WERI-Rb-1 (cell line): ENCODE results near the gene NOL4L.

Experiments
- DNase-seq: peaks from one replicate; pipeline ENCODE4 v3.0.0-alpha.2; 2020
- H3K27ac ChIP-seq: fragments of 250-450 bp; sonication (Bioruptor Pico); 2 replicates; pipeline ENCODE4 v1.5.1; 2020; ENCODE audit warnings: mild to moderate bottlenecking, moderate library complexity
- H3K27me3 ChIP-seq: fragments of 250-450 bp; sonication (Bioruptor Pico); 2 replicates; pipeline ENCODE4 v1.5.1; 2021; ENCODE audit warnings: mild to moderate bottlenecking, low read depth, moderate library complexity; ENCODE audit not compliant: insufficient read depth, severe bottlenecking
- H3K36me3 ChIP-seq: fragments of 250-450 bp; sonication (Bioruptor Pico); 2 replicates; pipeline ENCODE4 v1.5.1; 2020; ENCODE audit warnings: mild to moderate bottlenecking, moderate library complexity
- H3K4me3 ChIP-seq: 2 replicates; pipeline ENCODE4 v1.5.1; 2011; ENCODE audit warnings: low read depth, mild to moderate bottlenecking, control low read depth, low read length
- H3K9me3 ChIP-seq: fragments of 250-450 bp; sonication (Bioruptor Pico); 2 replicates; pipeline ENCODE4 v1.5.1; 2021; ENCODE audit warnings: mild to moderate bottlenecking, moderate library complexity; ENCODE audit not compliant: severe bottlenecking
- CTCF ChIP-seq: IDR thresholded peaks from 2 replicates; pipeline ENCODE4 v1.5.1; 2011; ENCODE audit warnings: low read depth, mild to moderate bottlenecking, control low read depth, inconsistent platforms, low read length

Gene NOL4L

GRCh38 chr20:32606107-32606506, 21.0 kb upstream of the NOL4L start:
- Histone ChIP-seq H3K27ac (no peak overlapping the region), H3K4me3 (no peak overlapping the region), H3K36me3 (no peaks in the 10 kb centered on the region), H3K27me3 (no peaks in the 10 kb centered on the region), H3K9me3 (no peaks in the 10 kb centered on the region)
- no peak for TF ChIP-seq CTCF
- DNase-seq: no peak

- Histone ChIP-seq H3K9me3 (no peaks in the 10 kb centered on the region), H3K27ac (no peak overlapping the region), H3K36me3 (no peaks in the 10 kb centered on the region), H3K4me3 (no peak overlapping the region), H3K27me3 (no peaks in the 10 kb centered on the region)
- no peak for TF ChIP-seq CTCF
- DNase-seq: peak; percentile 33
Observed at GRCh38 chr20:32605167-32605656, 20.1 kb upstream of the NOL4L start.

GRCh38 chr20:32603046-32603726, 18.1 kb upstream of the NOL4L start:
- no peak overlapping the region for H3K4me3 ChIP-seq
- H3K27me3 ChIP-seq: no peaks in the 10 kb centered on the region
- H3K36me3 ChIP-seq: no peaks in the 10 kb centered on the region
- TF ChIP-seq CTCF: no peak
- no peak for DNase-seq
- H3K9me3 ChIP-seq: no peaks in the 10 kb centered on the region
- no peak overlapping the region for H3K27ac ChIP-seq

- no peaks in the 10 kb centered on the region for H3K9me3 ChIP-seq
- no peaks in the 10 kb centered on the region for H3K27me3 ChIP-seq
- no peak overlapping the region for H3K4me3 ChIP-seq
- no peak for TF ChIP-seq CTCF
- no peaks in the 10 kb centered on the region for H3K36me3 ChIP-seq
- no peak for DNase-seq
- H3K27ac ChIP-seq: no peak overlapping the region
Observed at GRCh38 chr20:32602273-32602672, 17.1 kb upstream of the NOL4L start.

- no peak overlapping the region for H3K4me3 ChIP-seq
- DNase-seq: no peak
- no peaks in the 10 kb centered on the region for H3K36me3 ChIP-seq
- no peak for TF ChIP-seq CTCF
- H3K27me3 ChIP-seq: no peaks in the 10 kb centered on the region
- no peaks in the 10 kb centered on the region for H3K9me3 ChIP-seq
- no peak overlapping the region for H3K27ac ChIP-seq
Observed at GRCh38 chr20:32600681-32601237, 15.6 kb upstream of the NOL4L start.
